Parathyroid adenoma (tissue), 2 donors: ENCODE measurements around the gene C6orf118.

Experiments
- H2AFZ ChIP-seq: fragments of 300-600 bp; sonication (generic); one replicate; pipeline ENCODE4 v1.7.0; 2017; ENCODE audit warnings: antibody characterized with exemption, mild to moderate bottlenecking
- H3K27ac ChIP-seq: fragments of 300-600 bp; sonication (generic); one replicate; pipeline ENCODE4 v1.7.0; 2017
- H3K27me3 ChIP-seq: fragments of 300-600 bp; sonication (generic); one replicate; pipeline ENCODE4 v1.7.0; 2017; ENCODE audit warnings: low read length; ENCODE audit not compliant: control insufficient read depth, insufficient read depth
- H3K36me3 ChIP-seq: fragments of 300-600 bp; sonication (generic); one replicate; pipeline ENCODE4 v1.7.0; 2017; ENCODE audit warnings: low read length; ENCODE audit not compliant: control insufficient read depth, insufficient read depth
- H3K4me1 ChIP-seq: fragments of 300-600 bp; sonication (generic); one replicate; pipeline ENCODE4 v1.7.0; 2017; ENCODE audit warnings: control low read depth
- H3K4me2 ChIP-seq: fragments of 300-600 bp; sonication (generic); one replicate; pipeline ENCODE4 v1.7.0; 2017; ENCODE audit warnings: low read length
- H3K4me3 ChIP-seq: fragments of 300-600 bp; sonication (generic); one replicate; pipeline ENCODE4 v1.7.0; 2017; ENCODE audit warnings: low read depth, low read length
- H3K79me2 ChIP-seq: fragments of 300-600 bp; sonication (generic); one replicate; pipeline ENCODE4 v1.7.0; 2017; ENCODE audit warnings: control low read depth
- H3K9ac ChIP-seq: fragments of 300-600 bp; sonication (generic); one replicate; pipeline ENCODE4 v1.7.0; 2017; ENCODE audit warnings: mild to moderate bottlenecking
- H3K9me3 ChIP-seq: fragments of 300-600 bp; sonication (generic); one replicate; pipeline ENCODE4 v1.7.0; 2017; ENCODE audit warnings: low read length; ENCODE audit not compliant: control insufficient read depth
- CTCF ChIP-seq: fragments of 300-600 bp; sonication (generic); IDR thresholded peaks from one replicate; pipeline ENCODE4 v1.7.0; 2017; ENCODE audit warnings: antibody characterized with exemption, mild to moderate bottlenecking
- donor health status: primary hyperparathyroidism.

Gene C6orf118

GRCh38 chr6:165321555-165322145, 12.2 kb upstream of the C6orf118 start:
- Histone ChIP-seq H3K79me2 (no peaks in the 10 kb centered on the region), H3K4me3 (no peak overlapping the region), H3K9ac (no peak overlapping the region), H3K4me1 (no peaks in the 10 kb centered on the region), H3K4me2 (no peak overlapping the region), H3K27ac (no peak overlapping the region), H3K9me3 (no peaks in the 10 kb centered on the region), H3K27me3 (no peaks in the 10 kb centered on the region), H2AFZ (no peak overlapping the region), H3K36me3 (no peaks in the 10 kb centered on the region)
- TF ChIP-seq CTCF, result no peak

- no peak overlapping the region for H3K9ac ChIP-seq
- no peaks in the 10 kb centered on the region for H3K36me3 ChIP-seq
- no peak overlapping the region for H2AFZ ChIP-seq
- H3K4me2 ChIP-seq, result no peak overlapping the region
- no peak overlapping the region for H3K4me3 ChIP-seq
- no peak overlapping the region for H3K27ac ChIP-seq
- H3K27me3 ChIP-seq, result no peaks in the 10 kb centered on the region
- no peak for TF ChIP-seq CTCF
- no peaks in the 10 kb centered on the region for H3K79me2 ChIP-seq
- no peaks in the 10 kb centered on the region for H3K9me3 ChIP-seq
- H3K4me1 ChIP-seq, result no peaks in the 10 kb centered on the region
Observed at GRCh38 chr6:165321150-165321549, 11.7 kb upstream of the C6orf118 start.

- H3K4me1 ChIP-seq, result no peaks in the 10 kb centered on the region
- H3K4me3 ChIP-seq, result no peak overlapping the region
- TF ChIP-seq CTCF, result no peak
- no peak overlapping the region for H3K9ac ChIP-seq
- H3K36me3 ChIP-seq, result no peaks in the 10 kb centered on the region
- no peaks in the 10 kb centered on the region for H3K27me3 ChIP-seq
- no peaks in the 10 kb centered on the region for H3K79me2 ChIP-seq
- H3K9me3 ChIP-seq, result no peaks in the 10 kb centered on the region
- H3K27ac ChIP-seq, result no peak overlapping the region
- no peak overlapping the region for H3K4me2 ChIP-seq
- H2AFZ ChIP-seq, result no peak overlapping the region
Observed at GRCh38 chr6:165317723-165318122, 8.3 kb upstream of the C6orf118 start.

GRCh38 chr6:165306955-165307354, 2.5 kb downstream of the C6orf118 start:
- Histone ChIP-seq H3K9ac (no peak overlapping the region), H3K9me3 (no peaks in the 10 kb centered on the region), H3K27me3 (no peaks in the 10 kb centered on the region), H3K27ac (no peak overlapping the region), H3K36me3 (no peaks in the 10 kb centered on the region), H3K4me3 (no peak overlapping the region), H3K4me1 (no peaks in the 10 kb centered on the region), H3K4me2 (no peak overlapping the region), H3K79me2 (no peaks in the 10 kb centered on the region), H2AFZ (no peak overlapping the region)
- no peak for TF ChIP-seq CTCF
